Epithelial cell of proximal tubule (primary cell): ENCODE results near the gene GM2A. TPM values are rescaled to one million over a fixed set of nuclear protein-coding genes. Genes with fewer than 3 reads are reported as not detected.
A peak's percentile ranks its signal among the peaks of the same experiment; 100 is the strongest.

Experiments used
- DNase-seq: peaks from one replicate; pipeline ENCODE4 v3.0.0-alpha.2; 2011; ENCODE audit warnings: low read depth
- H3K4me3 ChIP-seq: 2 replicates; pipeline ENCODE4 v1.5.1; 2011; ENCODE audit warnings: low read depth, mild to moderate bottlenecking, low read length
- total RNA-seq: library from RNA; depleted of rRNA; stranded (reverse); fragments of >200 nt; gene quantifications from 2 replicates; pipeline ENCODE4 v1.2.3, GENCODE V29; 2015
- TF ChIP-seq, protein P1 (sequence below): conservative IDR thresholded peaks from 2 replicates; pipeline ENCODE4 v1.5.1; 2012; ENCODE audit warnings: low read depth, mild to moderate bottlenecking, low read length

The GM2A gene
- total RNA-seq, 1 donor from 2014 or later, result 16.1 TPM

DNA sequence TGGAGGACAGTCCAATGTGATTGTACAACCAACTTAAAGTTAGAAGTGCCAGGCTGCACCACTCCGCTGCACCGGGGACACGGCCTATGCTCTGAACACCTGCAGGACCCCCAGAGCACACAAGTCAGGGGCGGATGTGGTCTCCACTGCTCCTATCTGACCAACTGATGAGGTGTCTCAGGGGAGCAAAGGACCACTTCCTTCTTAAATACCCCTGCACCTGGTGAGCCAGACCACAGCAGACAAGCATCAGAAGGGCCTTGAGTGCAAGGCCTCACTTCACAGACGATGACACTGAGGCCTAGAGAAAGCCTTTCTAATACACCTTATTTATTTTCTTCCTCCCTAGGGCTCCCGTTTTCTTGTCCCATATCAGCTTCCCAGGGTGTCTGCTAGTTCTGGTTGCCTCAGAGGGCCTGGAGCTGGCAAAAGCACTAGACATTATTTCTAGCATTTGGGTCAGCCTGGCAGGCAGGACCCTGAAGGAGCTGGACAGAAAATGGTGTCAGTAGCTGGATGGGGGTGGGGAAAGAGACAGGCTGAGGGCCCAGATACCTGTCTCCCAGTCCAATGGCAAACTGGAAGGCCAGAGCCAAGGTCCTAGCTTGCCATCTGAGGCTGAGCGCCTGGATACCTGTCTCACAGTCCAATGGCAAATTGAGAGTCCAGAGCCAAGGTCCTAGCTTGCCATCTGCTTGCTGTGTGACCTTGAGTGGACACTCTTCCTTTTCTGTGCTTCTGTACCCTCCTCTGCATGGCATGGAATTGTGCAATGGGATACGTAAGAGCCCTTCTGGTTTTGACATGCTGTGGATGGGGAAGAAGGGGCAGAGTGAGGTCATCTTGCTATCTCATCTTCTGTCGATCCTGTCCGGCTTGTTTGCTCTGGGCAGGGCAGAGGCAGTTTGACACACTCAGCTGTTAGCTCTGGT lies 38.1 kb upstream of the GM2A start:
- no peak overlapping the region for H3K4me3 ChIP-seq
- TF ChIP-seq, protein P1, sequence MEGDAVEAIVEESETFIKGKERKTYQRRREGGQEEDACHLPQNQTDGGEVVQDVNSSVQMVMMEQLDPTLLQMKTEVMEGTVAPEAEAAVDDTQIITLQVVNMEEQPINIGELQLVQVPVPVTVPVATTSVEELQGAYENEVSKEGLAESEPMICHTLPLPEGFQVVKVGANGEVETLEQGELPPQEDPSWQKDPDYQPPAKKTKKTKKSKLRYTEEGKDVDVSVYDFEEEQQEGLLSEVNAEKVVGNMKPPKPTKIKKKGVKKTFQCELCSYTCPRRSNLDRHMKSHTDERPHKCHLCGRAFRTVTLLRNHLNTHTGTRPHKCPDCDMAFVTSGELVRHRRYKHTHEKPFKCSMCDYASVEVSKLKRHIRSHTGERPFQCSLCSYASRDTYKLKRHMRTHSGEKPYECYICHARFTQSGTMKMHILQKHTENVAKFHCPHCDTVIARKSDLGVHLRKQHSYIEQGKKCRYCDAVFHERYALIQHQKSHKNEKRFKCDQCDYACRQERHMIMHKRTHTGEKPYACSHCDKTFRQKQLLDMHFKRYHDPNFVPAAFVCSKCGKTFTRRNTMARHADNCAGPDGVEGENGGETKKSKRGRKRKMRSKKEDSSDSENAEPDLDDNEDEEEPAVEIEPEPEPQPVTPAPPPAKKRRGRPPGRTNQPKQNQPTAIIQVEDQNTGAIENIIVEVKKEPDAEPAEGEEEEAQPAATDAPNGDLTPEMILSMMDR, result no peak
- no peak for DNase-seq

DNA sequence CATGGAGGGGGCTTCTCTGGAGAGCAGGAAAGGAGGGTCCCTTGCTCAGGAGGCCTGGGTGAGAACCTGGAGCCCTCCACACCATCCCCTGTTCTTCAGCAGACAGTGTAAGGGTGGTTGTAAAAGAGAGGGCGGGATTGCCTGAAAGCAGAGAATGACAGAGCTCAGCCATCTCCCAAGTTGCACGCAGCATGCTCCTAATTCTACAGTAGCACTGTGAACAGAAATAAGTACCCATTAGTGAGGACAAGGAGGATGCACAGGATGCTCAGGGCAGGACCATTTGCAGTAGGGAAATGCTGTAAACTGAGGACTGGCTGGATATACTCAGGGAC lies 37.5 kb upstream of the GM2A start:
- no peak for DNase-seq
- TF ChIP-seq, protein P1, result no peak
- no peak overlapping the region for H3K4me3 ChIP-seq

DNA sequence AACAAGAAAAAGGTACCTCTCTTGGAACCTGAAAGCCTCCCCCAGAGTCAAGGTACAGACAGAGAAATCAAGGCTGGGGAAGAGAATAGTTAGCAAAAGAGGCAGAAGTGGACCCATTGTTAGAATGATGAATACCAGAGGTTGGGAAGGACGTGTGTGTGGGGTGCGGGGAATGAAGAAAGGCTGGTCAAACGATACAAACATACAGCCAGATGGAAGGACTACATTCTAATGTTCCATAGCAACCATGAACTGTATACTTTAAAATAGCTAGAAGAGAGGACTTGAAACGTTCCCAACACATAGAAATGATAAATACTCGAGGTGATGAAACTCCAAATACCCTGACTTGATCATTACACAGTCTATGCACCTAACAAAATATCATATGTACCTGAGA lies 36.2 kb upstream of the GM2A start:
- DNase-seq, result no peak
- TF ChIP-seq, protein P1, result no peak
- H3K4me3 ChIP-seq, result no peak overlapping the region

DNA sequence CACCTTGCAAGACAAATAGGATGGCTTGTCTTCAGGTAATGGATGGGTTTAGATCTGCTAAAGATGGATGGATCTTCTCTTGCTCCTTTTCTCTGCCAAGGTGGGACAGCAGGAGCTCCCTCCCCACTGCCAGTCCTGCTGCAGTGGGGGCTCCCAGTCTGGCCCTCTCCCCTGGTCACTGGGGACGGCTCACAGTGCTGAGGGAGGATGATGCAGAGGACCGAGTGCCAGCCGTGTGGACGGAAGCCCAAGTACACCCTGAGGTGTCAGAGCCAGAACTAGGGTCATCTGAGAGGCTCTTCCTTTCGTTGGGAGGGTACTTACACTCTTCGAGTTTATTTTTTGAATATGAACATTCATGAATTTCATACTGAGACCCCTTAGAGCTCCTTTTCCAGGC lies 34.8 kb upstream of the GM2A start:
- DNase-seq, result no peak
- TF ChIP-seq, protein P1, result no peak
- H3K4me3 ChIP-seq, result no peak overlapping the region

DNA sequence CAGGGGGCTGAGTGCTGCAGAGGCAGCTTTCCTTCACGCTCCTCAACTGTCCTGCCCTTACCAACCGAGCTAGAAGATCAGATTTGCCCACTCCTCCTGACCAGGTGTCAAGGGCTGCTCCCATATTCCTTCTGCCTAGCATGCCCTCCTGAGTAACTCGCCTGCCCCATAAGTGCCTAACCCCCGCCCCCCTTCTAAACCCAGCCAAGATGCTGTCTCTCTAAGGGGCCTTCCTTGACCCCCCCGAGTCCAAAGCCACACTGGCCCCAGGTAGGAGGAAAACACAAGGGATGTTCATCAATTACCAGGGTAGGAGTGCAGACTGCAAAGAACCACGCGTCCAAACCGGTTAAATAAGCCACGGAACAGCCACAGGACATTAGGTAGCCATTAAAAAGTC lies 33.8 kb upstream of the GM2A start:
- TF ChIP-seq, protein P1, result no peak
- DNase-seq, result no peak
- H3K4me3 ChIP-seq, result no peak overlapping the region

DNA sequence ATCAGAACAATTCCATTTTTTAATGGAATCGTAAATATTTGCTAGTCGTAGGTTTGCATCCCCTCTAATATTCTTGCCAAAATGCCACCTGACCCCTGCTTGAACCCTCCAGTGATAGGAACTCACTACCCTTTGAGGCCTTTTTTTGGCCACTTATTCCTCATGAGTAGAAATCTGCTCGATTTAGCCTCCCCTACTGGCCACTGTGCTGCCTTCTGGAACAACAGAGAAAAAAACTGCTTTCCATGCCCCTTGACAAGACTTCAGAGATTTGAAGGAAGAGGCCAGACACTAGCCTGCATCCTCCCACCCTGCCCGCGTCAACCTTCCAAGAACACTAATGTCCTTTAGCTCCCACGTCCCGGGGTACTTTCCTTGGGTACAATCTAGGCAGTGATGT lies 33.2 kb upstream of the GM2A start:
- TF ChIP-seq, protein P1, result peak; percentile 43
- no peak overlapping the region for H3K4me3 ChIP-seq
- no peak for DNase-seq

DNA sequence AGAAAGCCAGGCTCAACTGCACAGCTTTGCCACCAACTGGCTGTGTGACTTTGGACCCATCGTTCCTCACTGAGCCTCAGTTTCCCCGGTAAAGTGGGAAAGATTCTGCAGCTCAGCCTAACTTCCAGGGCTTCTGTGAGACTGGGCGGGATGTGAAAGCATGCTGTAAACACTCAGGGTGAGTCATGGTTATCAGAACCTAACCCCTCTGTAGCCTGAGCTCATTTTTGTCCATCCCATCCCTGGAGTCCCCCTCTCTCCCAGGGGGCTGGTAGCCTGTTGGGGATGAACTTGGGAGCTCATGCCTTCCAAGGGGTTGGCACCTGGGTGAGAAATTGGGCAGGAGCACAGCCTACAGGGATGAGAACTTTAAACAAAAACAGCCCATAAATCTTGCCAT lies 31.4 kb upstream of the GM2A start:
- no peak for DNase-seq
- no peak overlapping the region for H3K4me3 ChIP-seq
- TF ChIP-seq, protein P1, result no peak
